ENCODE data around the gene COL27A1.

DNA sequence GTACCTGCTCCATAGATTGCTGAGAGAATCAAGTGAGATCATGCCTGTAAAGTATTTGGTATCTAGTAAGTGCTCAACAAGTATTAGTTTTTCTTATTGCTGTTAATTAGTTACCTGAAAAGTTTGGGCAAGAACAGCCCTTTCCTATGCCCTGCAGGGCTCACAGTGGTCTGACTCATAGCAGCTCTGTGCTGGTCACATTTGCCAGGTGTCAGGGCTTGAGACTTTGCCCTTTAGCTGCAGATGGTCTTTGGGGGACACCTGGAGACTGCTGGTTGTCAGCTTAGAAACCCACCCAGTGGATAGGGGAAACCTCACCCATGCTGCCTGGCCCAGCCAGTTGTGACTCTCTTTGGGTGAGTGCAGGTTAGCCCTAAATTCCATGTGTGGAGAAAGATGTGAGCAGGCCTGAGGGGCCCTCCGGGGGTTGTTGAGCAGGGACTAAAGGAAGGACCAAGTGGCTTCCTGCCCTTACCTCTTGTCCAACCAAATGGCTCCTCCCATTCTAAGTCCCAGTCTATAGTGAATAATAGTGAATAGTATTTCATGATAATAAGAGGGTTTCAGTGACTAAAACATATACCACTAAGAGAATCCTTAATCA, 9.0 kb downstream of the COL27A1 start:
- TF ChIP-seq POLR2A (IDR thresholded peaks at IDR 0.05; ENCODE audit: low read depth, low read length): no peak
- TF ChIP-seq POLR2AphosphoS5 (IDR thresholded peaks at IDR 0.05; ENCODE audit: low read depth, low read length): no peak
- TF ChIP-seq TAF1 (IDR thresholded peaks at IDR 0.05; ENCODE audit: borderline replicate concordance, low read depth, low read length): no peak

All from GM12892 (cell line).